ENCODE results near the gene ADISSP. TPM values are rescaled to one million over a fixed set of nuclear protein-coding genes. Genes with fewer than 3 reads are reported as not detected.

ADISSP gene
- total and polyA plus RNA-seq, 9 of the 15 experiments (the other 6 are each of a cell fraction or from before 2014, with no cell fraction given), result 1.4 to 70.6 (median 23.4) TPM

DNA sequence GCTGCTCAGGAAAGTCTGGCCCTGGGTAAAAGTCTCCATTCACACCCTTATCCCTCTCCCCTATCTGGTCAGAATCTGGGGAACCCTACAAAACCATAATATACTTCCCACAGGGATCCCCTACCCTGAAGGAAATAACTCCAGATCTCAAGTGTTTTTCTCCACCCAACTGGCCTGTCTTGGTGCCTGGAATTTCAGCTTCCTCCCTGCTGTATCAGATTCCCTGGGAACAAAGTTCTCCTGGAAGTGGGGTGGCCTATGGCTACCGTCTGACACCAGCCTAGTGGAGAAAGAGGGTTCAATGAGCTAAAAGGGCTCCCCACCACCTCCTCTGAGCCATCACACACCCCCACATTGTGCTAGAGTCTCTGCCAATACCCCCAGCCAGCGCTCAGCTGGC lies 20.1 kb downstream of the ADISSP start:
- peaks cover 0 to 39% of the 10 kb centered on the region in 2 experiments; a peak in 3 of 5 replicates for H3K4me1 ChIP-seq (replicated peaks in 1 of 2; ENCODE audit: control insufficient read depth in 2 of 2, insufficient read depth in 2 of 2, low read length in 2 of 2)
- DNase-seq (ENCODE audit: extremely low read depth in 1 of 4, low spot score in 3 of 4), result no peak
- no peaks in the 10 kb centered on the region for H3K9me3 ChIP-seq (replicated peaks; ENCODE audit: control insufficient read depth, insufficient read depth, low read depth, low read length)
- no peak for FAIRE-seq
- H3K79me2 ChIP-seq (ENCODE audit: control insufficient read depth, insufficient read depth, low read length), result no peaks in the 10 kb centered on the region
- H3K9ac ChIP-seq (ENCODE audit: insufficient read depth in 1 of 2, low read depth in 2 of 2, low read length in 2 of 2), result no peak overlapping the region
- BruUV-seq (replicated peaks), result no TSS peak
- no peak overlapping the region for H2AFZ ChIP-seq (ENCODE audit: low read depth, low read length)
- CTCF ChIA-PET (ENCODE audit: low intra/inter-chr PET ratio), result no interaction called here
- no peaks in the 10 kb centered on the region for H3K9me1 ChIP-seq (ENCODE audit: control insufficient read depth, insufficient read depth, low read length)
- TF ChIP-seq, protein P1, sequence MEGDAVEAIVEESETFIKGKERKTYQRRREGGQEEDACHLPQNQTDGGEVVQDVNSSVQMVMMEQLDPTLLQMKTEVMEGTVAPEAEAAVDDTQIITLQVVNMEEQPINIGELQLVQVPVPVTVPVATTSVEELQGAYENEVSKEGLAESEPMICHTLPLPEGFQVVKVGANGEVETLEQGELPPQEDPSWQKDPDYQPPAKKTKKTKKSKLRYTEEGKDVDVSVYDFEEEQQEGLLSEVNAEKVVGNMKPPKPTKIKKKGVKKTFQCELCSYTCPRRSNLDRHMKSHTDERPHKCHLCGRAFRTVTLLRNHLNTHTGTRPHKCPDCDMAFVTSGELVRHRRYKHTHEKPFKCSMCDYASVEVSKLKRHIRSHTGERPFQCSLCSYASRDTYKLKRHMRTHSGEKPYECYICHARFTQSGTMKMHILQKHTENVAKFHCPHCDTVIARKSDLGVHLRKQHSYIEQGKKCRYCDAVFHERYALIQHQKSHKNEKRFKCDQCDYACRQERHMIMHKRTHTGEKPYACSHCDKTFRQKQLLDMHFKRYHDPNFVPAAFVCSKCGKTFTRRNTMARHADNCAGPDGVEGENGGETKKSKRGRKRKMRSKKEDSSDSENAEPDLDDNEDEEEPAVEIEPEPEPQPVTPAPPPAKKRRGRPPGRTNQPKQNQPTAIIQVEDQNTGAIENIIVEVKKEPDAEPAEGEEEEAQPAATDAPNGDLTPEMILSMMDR (IDR thresholded peaks at IDR 0.05 in 2 of 3, conservative IDR thresholded peaks at IDR 0.05 in 1 of 3; ENCODE audit: insufficient read depth in 2 of 3, low read depth in 1 of 3, low read length in 3 of 3), result no peak
- TF ChIP-seq NELFE (IDR thresholded peaks at IDR 0.05; ENCODE audit: insufficient read depth, insufficient read length) (no peak), ARHGAP35 (IDR thresholded peaks at IDR 0.05; ENCODE audit: partially characterized antibody) (no peak), TCFL5 (CRISPR knock-in tag; conservative IDR thresholded peaks at IDR 0.05) (no peak), ZNF561 (CRISPR knock-in tag; conservative IDR thresholded peaks at IDR 0.05) (no peak), ETV1 (tag; conservative IDR thresholded peaks at IDR 0.05; ENCODE audit: low read depth) (no peak), ETV5 (CRISPR knock-in tag; IDR thresholded peaks at IDR 0.05; ENCODE audit: low read depth) (no peak), SMARCA4 (IDR thresholded peaks at IDR 0.05) (no peak)
- WGBS (ENCODE audit: insufficient coverage, low coverage, missing lambda C conversion rate), result 28% methylated on average over 2 of the region's 2 CpGs
- in situ Hi-C loops (cut with MboI) (no loop called here), intact Hi-C loops (cut with micrococcal nuclease) (no loop called here)
- no peak for ATAC-seq
- peaks cover 8% of the 10 kb centered on the region; the same call in 1 of the 3 replicates for H3K36me3 ChIP-seq (ENCODE audit: control insufficient read depth, insufficient read depth, low read length)
- H3K27me3 ChIP-seq (ENCODE audit: control insufficient read depth in 2 of 2, insufficient read depth in 2 of 2, low read length in 2 of 2), result no peaks in the 10 kb centered on the region
- H3K4me2 ChIP-seq (ENCODE audit: insufficient read depth, low read length), result no peak overlapping the region
- no peaks in the 10 kb centered on the region for H4K20me1 ChIP-seq (replicated peaks; ENCODE audit: control insufficient read depth, insufficient read depth, low read length)
- no peak overlapping the region for H3K4me3 ChIP-seq
- POLR2A ChIA-PET, result interaction anchor here (0.6 kb wide), 1 partner anchor 20 kb away, joined by 3 read pairs; the partner anchor contains the start of gene ADISSP
- no peak overlapping the region for H3K27ac ChIP-seq (ENCODE audit: extremely low read depth, low read depth, low read length)

Measured in K562 (cell line).